Measurements from ENCODE around the gene THUMPD2. TPM values are rescaled to one million over a fixed set of nuclear protein-coding genes. Genes with fewer than 3 reads are reported as not detected.

Gene THUMPD2
- total RNA-seq, 1 donor from 2014 or later, result 19.0 TPM

DNA sequence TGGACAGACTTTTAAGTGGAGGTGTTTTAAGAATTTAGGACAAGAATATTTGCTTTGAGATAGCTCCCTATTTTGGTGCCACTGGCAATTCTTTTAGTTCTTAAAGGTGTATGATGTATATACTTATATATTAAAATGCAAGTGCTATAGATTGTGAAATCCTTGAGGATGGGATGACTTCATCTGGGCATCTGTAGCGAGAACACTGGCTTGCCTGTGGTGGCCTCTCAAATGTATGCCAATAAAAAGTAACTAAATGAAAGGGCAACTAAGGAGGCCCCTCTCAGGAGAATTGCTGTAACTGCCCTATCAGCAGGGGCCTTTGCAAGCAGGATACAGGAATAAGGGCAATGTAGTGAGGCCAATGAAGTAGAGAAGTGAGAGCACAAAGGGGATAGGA lies 2.6 kb upstream of the THUMPD2 start:
- peaks cover 39% of the 10 kb centered on the region for H3K4me1 Mint-ChIP-seq (ENCODE audit: low read depth)
- peaks cover 19% of the 10 kb centered on the region for H3K36me3 Mint-ChIP-seq (ENCODE audit: low read depth)
- H3K27me3 Mint-ChIP-seq (ENCODE audit: low read depth), result peaks cover 1% of the 10 kb centered on the region
- no peak overlapping the region for H3K4me3 Mint-ChIP-seq (ENCODE audit: low read depth)
- H3K27ac Mint-ChIP-seq, result no peak overlapping the region
- intact Hi-C loops (cut with micrococcal nuclease), result no loop called here
- no peaks in the 10 kb centered on the region for H3K9me3 Mint-ChIP-seq
- DNase-seq (ENCODE audit: low spot score), result no peak

DNA sequence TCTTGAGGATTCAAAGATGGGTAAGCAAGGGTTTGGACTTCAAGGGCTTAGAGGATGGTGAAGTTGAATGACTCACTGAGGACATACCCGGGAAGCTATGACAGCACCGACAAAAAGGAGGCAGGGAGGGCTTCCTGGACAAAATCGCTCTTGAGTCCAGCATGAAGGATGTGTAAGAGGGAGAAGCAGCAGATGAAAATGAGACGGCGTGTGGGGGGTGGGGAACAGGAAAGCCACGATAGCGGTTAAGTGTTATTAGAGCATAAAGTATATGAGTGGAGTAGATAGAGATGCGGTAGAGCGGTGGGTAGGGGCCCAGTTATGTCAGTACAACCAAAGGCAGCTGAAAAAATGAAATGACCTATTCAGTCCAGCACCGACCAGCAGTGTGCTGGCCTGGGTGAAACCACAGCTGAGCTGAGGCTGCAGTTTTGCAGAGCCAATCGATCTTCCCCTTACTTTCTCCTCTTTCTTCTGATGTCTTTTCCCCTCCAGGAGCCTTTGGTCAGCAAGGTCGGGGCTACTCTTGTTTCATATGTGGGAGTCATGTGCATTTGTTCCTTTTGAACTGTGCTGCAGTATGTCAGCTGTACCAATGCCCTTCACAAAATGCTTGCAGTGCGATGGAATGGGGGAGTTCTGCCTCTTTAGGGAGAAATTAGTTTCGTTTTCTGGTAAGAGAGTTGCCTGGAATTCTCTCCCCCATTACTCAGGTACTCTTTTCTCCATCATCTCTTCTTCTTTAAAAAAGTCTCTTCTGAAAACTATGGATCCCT lies 2.0 kb upstream of the THUMPD2 start:
- no peak for DNase-seq (ENCODE audit: low spot score)
- no peaks in the 10 kb centered on the region for H3K27me3 Mint-ChIP-seq (ENCODE audit: low read depth)
- intact Hi-C loops (cut with micrococcal nuclease), result no loop called here
- peaks cover 41% of the 10 kb centered on the region for H3K4me1 Mint-ChIP-seq (ENCODE audit: low read depth)
- peak overlapping the region; percentile 30 for H3K4me3 Mint-ChIP-seq (ENCODE audit: low read depth)
- H3K9me3 Mint-ChIP-seq, result no peaks in the 10 kb centered on the region
- peaks cover 25% of the 10 kb centered on the region for H3K36me3 Mint-ChIP-seq (ENCODE audit: low read depth)
- peak overlapping the region; percentile 14 for H3K27ac Mint-ChIP-seq

DNA sequence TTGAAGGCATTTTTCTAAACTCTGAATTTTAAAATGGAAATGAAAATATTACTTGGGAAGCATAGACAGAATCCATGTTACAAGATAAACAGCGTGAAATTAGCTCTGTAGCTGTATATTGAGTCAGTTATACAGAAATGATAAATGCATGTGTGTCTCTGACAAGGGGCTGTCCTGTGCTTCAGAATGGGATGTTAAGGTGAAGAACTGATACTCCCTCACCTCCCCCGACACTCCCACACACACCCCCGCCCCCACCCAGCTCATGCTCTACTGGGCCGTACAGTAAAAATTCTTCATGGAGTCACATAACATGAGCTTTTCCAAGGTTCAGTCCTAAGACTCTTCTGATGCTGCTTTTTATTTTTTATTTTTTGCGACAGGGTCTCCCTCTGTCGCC lies 869 bp upstream of the THUMPD2 start:
- DNase-seq (ENCODE audit: low spot score), result no peak
- Mint-ChIP-seq H3K9me3 (no peaks in the 10 kb centered on the region), H3K4me3 (ENCODE audit: low read depth) (peak overlapping the region; percentile 88), H3K4me1 (ENCODE audit: low read depth) (peaks cover 45% of the 10 kb centered on the region), H3K27ac (peak overlapping the region; percentile 77), H3K27me3 (ENCODE audit: low read depth) (no peaks in the 10 kb centered on the region), H3K36me3 (ENCODE audit: low read depth) (peaks cover 33% of the 10 kb centered on the region)
- intact Hi-C loops (cut with micrococcal nuclease), result loop anchor here (5.0 kb wide), 1 partner anchor 343 kb away; the partner anchor contains the start of gene MAP4K3

DNA sequence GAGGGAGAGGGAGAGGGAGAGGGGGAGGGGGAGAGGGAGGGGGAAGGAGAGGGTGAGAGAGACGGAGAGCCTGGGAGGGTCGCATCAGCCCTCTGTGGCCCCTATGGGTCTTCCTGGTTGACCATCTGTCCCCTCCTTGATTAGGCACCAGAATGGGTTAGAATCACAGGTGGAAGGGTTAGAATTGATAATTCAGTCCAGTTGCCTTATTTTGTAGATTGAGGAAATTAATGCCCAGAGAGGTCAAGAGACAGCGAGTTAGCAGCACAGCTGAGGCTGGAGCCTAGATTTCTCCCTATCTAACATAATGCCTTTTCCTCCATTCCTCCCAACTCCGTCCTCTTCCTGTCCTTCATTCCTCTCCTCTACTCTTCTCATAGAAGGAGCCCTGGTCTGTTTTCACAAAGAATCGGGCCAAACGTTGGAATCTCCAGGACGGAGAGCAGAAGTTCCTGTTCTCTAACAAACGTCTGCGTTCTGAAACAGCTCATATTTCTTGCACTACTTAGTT lies 338 bp upstream of the THUMPD2 start:
- intact Hi-C loops (cut with micrococcal nuclease), result loop anchor here (5.0 kb wide), 1 partner anchor 342 kb away; the partner anchor contains the start of gene MAP4K3
- H3K4me1 Mint-ChIP-seq (ENCODE audit: low read depth), result peaks cover 48% of the 10 kb centered on the region
- H3K36me3 Mint-ChIP-seq (ENCODE audit: low read depth), result peaks cover 37% of the 10 kb centered on the region
- H3K4me3 Mint-ChIP-seq (ENCODE audit: low read depth), result peak overlapping the region; percentile 88
- peak overlapping the region; percentile 77 for H3K27ac Mint-ChIP-seq
- H3K9me3 Mint-ChIP-seq, result no peaks in the 10 kb centered on the region
- no peaks in the 10 kb centered on the region for H3K27me3 Mint-ChIP-seq (ENCODE audit: low read depth)
- DNase-seq (ENCODE audit: low spot score), result no peak

DNA sequence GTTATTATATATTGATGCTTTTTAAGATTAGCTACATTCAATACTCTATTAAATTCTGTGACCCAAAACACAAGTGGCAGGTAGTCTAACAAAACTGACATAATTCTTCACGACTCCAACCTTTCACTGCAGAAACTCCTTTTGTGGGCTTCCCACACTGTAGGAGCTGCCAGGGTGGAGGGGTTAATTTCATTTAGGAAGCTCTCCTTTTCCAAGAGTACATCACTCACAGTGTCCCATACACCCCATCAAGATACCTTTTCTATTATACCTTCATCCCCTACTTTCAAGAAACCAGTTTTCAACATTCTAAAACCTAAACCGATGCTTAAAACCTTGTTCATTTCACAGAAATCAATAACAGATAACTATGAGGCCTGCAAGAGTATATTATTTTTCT lies 825 bp downstream of the THUMPD2 start:
- intact Hi-C loops (cut with micrococcal nuclease), result loop anchor here (5.0 kb wide), 1 partner anchor 341 kb away; the partner anchor contains the start of gene MAP4K3
- Mint-ChIP-seq H3K27me3 (ENCODE audit: low read depth) (no peaks in the 10 kb centered on the region), H3K4me1 (ENCODE audit: low read depth) (peaks cover 52% of the 10 kb centered on the region), H3K27ac (peak overlapping the region; percentile 91), H3K4me3 (ENCODE audit: low read depth) (peak overlapping the region; percentile 88), H3K36me3 (ENCODE audit: low read depth) (peaks cover 39% of the 10 kb centered on the region), H3K9me3 (no peaks in the 10 kb centered on the region)
- no peak for DNase-seq (ENCODE audit: low spot score)

- Mint-ChIP-seq H3K27me3 (ENCODE audit: low read depth) (no peaks in the 10 kb centered on the region), H3K36me3 (ENCODE audit: low read depth) (peaks cover 59% of the 10 kb centered on the region), H3K4me1 (ENCODE audit: low read depth) (peaks cover 47% of the 10 kb centered on the region), H3K4me3 (ENCODE audit: low read depth) (no peak overlapping the region), H3K27ac (peak overlapping the region; percentile 8), H3K9me3 (no peaks in the 10 kb centered on the region)
- intact Hi-C loops (cut with micrococcal nuclease), result loop anchor here (2.0 kb wide), 2 partner anchors 260 to 396 kb away; no protein-coding TSS in a partner anchor
- DNase-seq (ENCODE audit: low spot score), result no peak
Observed at GRCh38 chr2:39772812-39773152, 6.3 kb downstream of the THUMPD2 start.

DNA sequence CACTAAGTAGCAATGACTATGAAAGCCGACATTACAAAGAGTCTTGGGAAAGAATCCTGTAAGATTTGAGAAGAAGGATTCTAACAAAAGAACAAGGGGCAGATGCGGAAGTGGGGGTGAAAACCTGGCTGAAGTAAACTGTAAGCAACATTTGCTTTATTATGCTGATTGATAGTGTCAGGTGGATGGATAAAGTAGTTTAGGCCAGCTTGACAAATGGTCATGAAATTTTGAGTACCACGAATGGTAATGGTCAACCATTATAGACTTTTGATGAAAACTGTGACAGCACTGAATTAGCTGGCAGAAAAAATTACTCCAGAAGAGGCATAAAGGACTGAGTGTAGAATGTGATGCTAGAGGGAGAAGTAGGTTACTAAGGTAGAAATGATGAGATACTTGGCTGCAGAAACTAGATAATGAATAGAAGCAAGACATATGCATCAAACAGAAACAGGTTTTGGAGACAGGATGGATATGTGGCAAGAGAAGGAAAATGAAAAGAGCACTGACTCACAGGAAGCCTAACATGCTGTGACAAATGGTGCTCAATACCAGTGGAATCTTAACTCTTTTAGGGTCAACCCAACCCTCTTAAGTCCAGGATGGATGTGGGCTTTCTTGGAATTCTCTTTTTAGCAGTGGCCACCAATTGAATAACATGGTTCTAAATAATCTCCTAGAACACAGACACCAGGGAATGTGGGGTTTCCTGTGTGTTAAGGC lies 6.8 kb downstream of the THUMPD2 start:
- Mint-ChIP-seq H3K36me3 (ENCODE audit: low read depth) (peaks cover 54% of the 10 kb centered on the region), H3K27ac (peak overlapping the region; percentile 4), H3K27me3 (ENCODE audit: low read depth) (no peaks in the 10 kb centered on the region), H3K4me3 (ENCODE audit: low read depth) (no peak overlapping the region), H3K4me1 (ENCODE audit: low read depth) (peaks cover 42% of the 10 kb centered on the region), H3K9me3 (no peaks in the 10 kb centered on the region)
- DNase-seq (ENCODE audit: low spot score), result no peak
- intact Hi-C loops (cut with micrococcal nuclease), result loop anchor here (2.0 kb wide), 2 partner anchors 259 to 395 kb away; no protein-coding TSS in a partner anchor

DNA sequence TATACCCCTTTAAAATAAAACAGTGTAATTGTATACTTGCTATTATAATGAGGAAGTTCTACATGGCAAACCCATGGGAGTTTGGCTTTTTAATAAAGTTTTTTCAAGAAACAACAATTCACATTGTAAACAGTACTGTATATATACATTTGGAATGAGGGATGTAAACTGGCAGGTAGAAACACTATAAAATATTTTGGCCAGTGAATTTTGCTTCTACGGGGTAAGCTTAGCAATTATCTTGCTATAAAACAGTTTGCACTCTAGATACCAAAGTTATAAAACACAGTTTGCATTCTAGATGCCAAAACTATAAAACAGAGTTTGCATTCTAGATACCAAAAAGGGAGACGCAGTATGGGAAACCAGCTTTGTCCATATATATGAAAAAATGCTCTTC lies 16.6 kb downstream of the THUMPD2 start:
- no peaks in the 10 kb centered on the region for H3K27me3 Mint-ChIP-seq (ENCODE audit: low read depth)
- intact Hi-C loops (cut with micrococcal nuclease), result no loop called here
- H3K4me3 Mint-ChIP-seq (ENCODE audit: low read depth), result no peak overlapping the region
- peaks cover 89% of the 10 kb centered on the region for H3K36me3 Mint-ChIP-seq (ENCODE audit: low read depth)
- peaks cover 23% of the 10 kb centered on the region for H3K4me1 Mint-ChIP-seq (ENCODE audit: low read depth)
- H3K27ac Mint-ChIP-seq, result no peak overlapping the region
- H3K9me3 Mint-ChIP-seq, result no peaks in the 10 kb centered on the region
- no peak for DNase-seq (ENCODE audit: low spot score)

- Mint-ChIP-seq H3K4me1 (ENCODE audit: low read depth) (peaks cover 11% of the 10 kb centered on the region), H3K27ac (no peak overlapping the region)
- intact Hi-C loops (cut with micrococcal nuclease), result no loop called here
Observed at GRCh38 chr2:39757156-39757555, 21.9 kb downstream of the THUMPD2 start.

DNA sequence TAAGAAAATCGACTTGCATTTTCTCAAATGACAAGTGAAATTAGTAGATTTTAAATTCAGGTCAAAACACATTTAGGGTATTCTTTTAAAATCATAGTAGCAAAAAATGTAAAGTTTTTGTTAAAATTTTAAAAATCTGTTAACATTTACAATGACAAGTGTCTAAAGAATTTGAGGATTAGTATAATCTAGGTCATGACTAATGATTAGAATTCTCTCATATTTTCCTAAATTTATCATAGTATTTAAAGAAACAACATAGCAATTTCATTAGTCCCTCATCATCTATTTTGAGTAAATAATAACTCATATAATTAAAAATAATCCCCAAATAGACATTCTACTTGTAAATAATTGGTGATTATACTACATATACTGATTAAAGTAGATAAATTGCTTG lies 23.6 kb downstream of the THUMPD2 start:
- DNase-seq (ENCODE audit: low spot score), result no peak
- intact Hi-C loops (cut with micrococcal nuclease), result no loop called here
- no peak overlapping the region for H3K4me3 Mint-ChIP-seq (ENCODE audit: low read depth)
- no peak overlapping the region for H3K27ac Mint-ChIP-seq
- H3K36me3 Mint-ChIP-seq (ENCODE audit: low read depth), result peaks cover 82% of the 10 kb centered on the region
- H3K27me3 Mint-ChIP-seq (ENCODE audit: low read depth), result no peaks in the 10 kb centered on the region
- peaks cover 7% of the 10 kb centered on the region for H3K4me1 Mint-ChIP-seq (ENCODE audit: low read depth)
- no peaks in the 10 kb centered on the region for H3K9me3 Mint-ChIP-seq

More at GRCh38 chr2:39757156-39757555, 21.9 kb downstream of the THUMPD2 start:
- no peak for DNase-seq (ENCODE audit: low spot score)
- Mint-ChIP-seq H3K4me3 (ENCODE audit: low read depth) (no peak overlapping the region), H3K27me3 (ENCODE audit: low read depth) (no peaks in the 10 kb centered on the region), H3K9me3 (no peaks in the 10 kb centered on the region), H3K36me3 (ENCODE audit: low read depth) (peaks cover 87% of the 10 kb centered on the region)

DNA sequence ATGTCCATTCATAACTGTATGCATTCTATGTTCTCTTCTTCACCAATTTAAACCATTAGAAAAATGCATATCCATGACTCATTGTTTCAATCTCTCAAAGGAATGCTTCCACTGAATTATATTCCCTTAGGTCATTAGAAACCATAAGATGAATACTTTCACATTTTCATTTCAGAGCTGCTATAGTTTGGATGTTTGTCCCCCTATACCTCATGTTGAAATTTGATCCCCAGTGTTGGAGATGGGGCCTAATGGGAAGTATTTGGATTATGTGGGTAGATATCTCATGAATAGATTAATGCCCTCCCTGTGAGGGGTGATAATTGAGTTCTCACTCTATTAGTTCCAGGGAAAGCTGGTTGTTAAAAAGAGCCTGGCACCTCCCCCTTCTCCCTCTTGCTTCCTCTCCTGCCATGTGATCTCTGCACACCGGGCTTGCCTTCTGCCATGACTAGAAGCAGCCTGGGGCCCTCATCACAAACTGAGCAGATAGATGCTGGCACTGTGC lies 35.7 kb downstream of the THUMPD2 start:
- Mint-ChIP-seq H3K27me3 (ENCODE audit: low read depth) (no peaks in the 10 kb centered on the region), H3K4me3 (ENCODE audit: low read depth) (no peak overlapping the region), H3K27ac (peak overlapping the region; percentile 56), H3K36me3 (ENCODE audit: low read depth) (peaks cover 70% of the 10 kb centered on the region), H3K9me3 (no peaks in the 10 kb centered on the region), H3K4me1 (ENCODE audit: low read depth) (peaks cover 8% of the 10 kb centered on the region)
- DNase-seq (ENCODE audit: low spot score), result no peak
- intact Hi-C loops (cut with micrococcal nuclease), result no loop called here

- Mint-ChIP-seq H3K4me3 (ENCODE audit: low read depth) (no peak overlapping the region), H3K36me3 (ENCODE audit: low read depth) (peaks cover 74% of the 10 kb centered on the region), H3K27me3 (ENCODE audit: low read depth) (no peaks in the 10 kb centered on the region), H3K27ac (no peak overlapping the region), H3K4me1 (ENCODE audit: low read depth) (peaks cover 17% of the 10 kb centered on the region), H3K9me3 (no peaks in the 10 kb centered on the region)
- no peak for DNase-seq (ENCODE audit: low spot score)
- intact Hi-C loops (cut with micrococcal nuclease), result no loop called here
Observed at GRCh38 chr2:39741871-39742270, 37.2 kb downstream of the THUMPD2 start.

GRCh38 chr2:39739386-39739785 lies 39.7 kb downstream of the THUMPD2 start:
- peaks cover 25% of the 10 kb centered on the region for H3K4me1 Mint-ChIP-seq (ENCODE audit: low read depth)
- intact Hi-C loops (cut with micrococcal nuclease), result no loop called here
- peak overlapping the region; percentile 4 for H3K27ac Mint-ChIP-seq
- DNase-seq (ENCODE audit: low spot score), result no peak
- H3K4me3 Mint-ChIP-seq (ENCODE audit: low read depth), result no peak overlapping the region
- H3K36me3 Mint-ChIP-seq (ENCODE audit: low read depth), result peaks cover 72% of the 10 kb centered on the region
- no peaks in the 10 kb centered on the region for H3K9me3 Mint-ChIP-seq
- no peaks in the 10 kb centered on the region for H3K27me3 Mint-ChIP-seq (ENCODE audit: low read depth)
